Cerebellar nuclear complex (tissue), 1 donor: ENCODE results near the gene CAV2.

Source experiments
- DNase-seq, 2 experiments: peaks; one replicate each; lab custom pipeline; 2025; lab: John Stamatoyannopoulos, UW

CAV2 gene

GRCh38 chr7:116524609-116525297 is 25.2 kb downstream of the CAV2 start, which contains the start of gene CAV1:
Gene CAV1 (plus strand): TSS chr7:116525036. CDS start chr7:116525063, 27 bp downstream.
- no peak for DNase-seq

- DNase-seq, result no peak
Measured at GRCh38 chr7:116525298-116525912, 25.9 kb downstream of the CAV2 start.

- DNase-seq, result no peak
Measured at GRCh38 chr7:116525913-116526861, 26.6 kb downstream of the CAV2 start.

- no peak for DNase-seq
Measured at GRCh38 chr7:116526897-116527296, 27.4 kb downstream of the CAV2 start.

- no peak for DNase-seq
Measured at GRCh38 chr7:116527521-116527920, 28.0 kb downstream of the CAV2 start.

- DNase-seq, result no peak
Measured at GRCh38 chr7:116528008-116528789, 28.7 kb downstream of the CAV2 start.

GRCh38 chr7:116529250-116529649 is 29.7 kb downstream of the CAV2 start:
- no peak for DNase-seq

GRCh38 chr7:116530107-116530820 is 30.7 kb downstream of the CAV2 start:
- no peak for DNase-seq

- DNase-seq, result no peak
Measured at GRCh38 chr7:116532102-116532688, 32.7 kb downstream of the CAV2 start.

GRCh38 chr7:116534790-116535189 is 35.3 kb downstream of the CAV2 start:
- no peak for DNase-seq

- no peak for DNase-seq
Measured at GRCh38 chr7:116535416-116535815, 35.9 kb downstream of the CAV2 start.

GRCh38 chr7:116538138-116538537 is 38.6 kb downstream of the CAV2 start:
- no peak for DNase-seq

- no peak for DNase-seq
Measured at GRCh38 chr7:116539879-116540278, 40.3 kb downstream of the CAV2 start.

GRCh38 chr7:116540743-116541142 is 41.2 kb downstream of the CAV2 start:
- no peak for DNase-seq

GRCh38 chr7:116541951-116542350 is 42.4 kb downstream of the CAV2 start:
- no peak for DNase-seq

GRCh38 chr7:116542618-116543017 is 43.1 kb downstream of the CAV2 start:
- no peak for DNase-seq

GRCh38 chr7:116543664-116544063 is 44.1 kb downstream of the CAV2 start:
- no peak for DNase-seq

GRCh38 chr7:116544487-116544886 is 44.9 kb downstream of the CAV2 start:
- no peak for DNase-seq

GRCh38 chr7:116545411-116545993 is 46.0 kb downstream of the CAV2 start:
- DNase-seq, result no peak

- DNase-seq, result no peak
Measured at GRCh38 chr7:116546054-116546453, 46.5 kb downstream of the CAV2 start.
